ENCODE results near the gene CASP7.
"Not testable (repeated sequence)": the region's sequence is repeated elsewhere in the genome, so short reads cannot be mapped to it uniquely, and the experiment has no call there.

Gene CASP7

DNA sequence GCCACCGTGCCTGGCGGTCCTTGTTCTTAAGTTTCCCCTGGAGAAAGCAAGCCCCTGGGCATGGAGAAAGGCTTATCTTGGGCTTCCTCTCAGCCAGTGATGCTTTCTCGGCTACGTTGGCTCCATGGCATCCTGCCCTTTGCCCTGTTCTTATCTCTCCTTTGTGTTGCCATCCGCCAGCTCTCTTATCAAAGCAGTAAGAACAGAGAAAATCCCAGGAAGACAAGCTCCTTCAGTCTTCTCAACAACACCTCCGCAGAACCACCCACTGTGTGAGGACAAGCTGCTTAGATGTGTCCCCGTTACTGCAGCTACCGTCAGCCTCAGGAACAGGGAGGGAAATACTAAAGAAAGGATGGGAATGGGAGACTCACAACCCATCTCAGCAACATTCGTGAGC is 75.1 kb downstream of the CASP7 start:
- no peak for DNase-seq

DNA sequence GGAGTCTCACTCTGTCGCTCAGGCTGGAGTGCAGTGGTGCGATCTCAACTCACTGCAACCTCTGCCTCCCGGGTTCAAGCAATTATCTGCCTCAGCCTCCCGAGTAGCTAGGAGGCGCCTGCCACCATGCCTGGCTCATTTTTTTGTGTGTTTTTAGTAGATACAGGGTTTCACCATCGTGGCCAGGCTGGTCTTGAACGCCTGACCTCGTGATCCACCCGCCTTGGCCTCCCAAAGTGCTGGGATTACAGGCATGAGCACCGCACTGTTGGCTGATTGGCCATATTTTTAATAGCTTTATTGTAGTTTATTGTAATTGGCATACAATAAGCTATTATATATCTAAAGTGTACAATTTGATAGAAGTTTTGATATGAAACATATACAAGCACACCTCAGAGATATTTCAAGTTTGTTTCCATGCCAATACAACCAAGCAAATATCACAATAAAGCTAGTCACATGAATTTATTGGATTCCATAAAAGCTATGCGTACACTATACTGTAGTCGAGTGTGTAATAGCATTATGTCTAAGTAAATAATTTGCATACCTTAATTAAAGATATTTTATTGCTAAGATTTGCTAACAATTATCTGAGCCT is 77.3 kb downstream of the CASP7 start:
- no peak for DNase-seq

DNA sequence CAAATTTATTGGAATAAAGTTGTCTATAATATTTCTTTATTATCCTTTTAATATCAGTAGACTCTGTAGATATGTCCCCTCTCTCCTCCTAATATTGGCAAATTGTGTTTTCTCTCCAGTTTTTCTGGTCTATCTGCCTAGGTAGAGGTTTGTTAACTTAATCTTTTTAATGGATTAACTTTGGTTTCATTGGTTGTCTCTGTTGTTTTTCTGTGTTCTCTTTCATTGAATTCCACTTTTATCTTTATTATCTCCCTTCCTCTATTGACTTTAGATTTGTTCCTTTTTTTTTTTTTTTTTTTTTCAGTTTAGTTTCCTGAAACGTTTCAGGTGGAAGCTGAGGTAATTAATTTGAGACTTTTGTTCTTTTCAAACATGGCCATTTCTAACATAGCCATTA is 82.4 kb downstream of the CASP7 start:
- DNase-seq, result no peak

DNA sequence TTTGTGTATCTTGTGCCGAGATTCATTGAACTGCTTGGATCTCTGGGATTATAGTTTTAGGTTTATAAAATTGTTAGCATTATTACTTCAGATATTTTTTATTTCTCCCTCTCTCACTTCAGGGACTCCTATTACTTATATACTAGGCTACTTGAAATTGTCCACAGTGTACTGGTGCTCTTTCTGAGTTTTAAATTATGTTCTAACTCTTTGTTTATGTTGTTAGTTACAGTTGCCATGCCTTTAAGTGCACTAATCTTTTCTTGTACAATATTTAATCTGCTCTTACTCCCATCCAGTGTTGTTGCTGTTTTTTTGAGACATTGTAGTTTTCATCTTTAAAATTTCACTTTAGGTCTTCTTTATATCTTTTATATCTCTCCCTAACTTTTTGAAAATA is 84.9 kb downstream of the CASP7 start:
- no peak for DNase-seq

DNA sequence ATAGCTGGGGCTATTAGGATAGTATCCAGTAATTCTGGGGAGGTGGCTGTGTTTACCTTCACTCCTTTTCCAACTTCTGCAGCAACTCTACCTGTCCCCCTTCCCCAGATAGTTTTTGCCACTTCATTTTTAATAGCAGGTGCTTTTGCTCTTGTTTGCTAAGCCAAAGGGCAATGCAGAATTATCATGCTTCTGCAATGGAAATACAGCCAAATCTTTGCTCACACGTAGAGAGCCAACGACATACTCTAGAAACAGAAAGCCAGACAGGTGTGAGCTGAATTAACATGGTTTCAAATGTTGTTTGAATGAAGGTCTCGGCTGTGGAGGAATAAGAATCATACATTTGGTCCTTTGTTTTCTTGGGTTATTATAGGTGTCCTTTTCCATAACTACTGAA is 86.2 kb downstream of the CASP7 start:
- DNase-seq, result no peak

DNA sequence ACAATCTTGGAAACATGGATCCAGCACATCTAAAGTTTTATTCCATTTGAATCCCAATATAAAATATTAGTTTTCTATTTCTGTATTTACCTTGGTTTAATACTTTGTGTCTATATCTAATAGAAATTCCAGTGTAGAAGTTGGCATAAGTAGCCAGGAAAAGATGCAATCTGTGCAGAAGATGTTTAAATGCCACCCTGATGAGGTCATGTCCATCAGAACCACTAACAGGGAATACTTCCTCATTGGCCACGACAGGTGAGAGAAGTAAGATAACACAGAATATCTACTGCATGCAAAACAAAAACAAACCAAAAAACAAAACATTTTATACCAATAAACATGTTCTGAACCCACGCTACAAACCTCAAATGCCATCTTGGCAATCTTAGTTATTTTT is 87.5 kb downstream of the CASP7 start:
- DNase-seq, result no peak

DNA sequence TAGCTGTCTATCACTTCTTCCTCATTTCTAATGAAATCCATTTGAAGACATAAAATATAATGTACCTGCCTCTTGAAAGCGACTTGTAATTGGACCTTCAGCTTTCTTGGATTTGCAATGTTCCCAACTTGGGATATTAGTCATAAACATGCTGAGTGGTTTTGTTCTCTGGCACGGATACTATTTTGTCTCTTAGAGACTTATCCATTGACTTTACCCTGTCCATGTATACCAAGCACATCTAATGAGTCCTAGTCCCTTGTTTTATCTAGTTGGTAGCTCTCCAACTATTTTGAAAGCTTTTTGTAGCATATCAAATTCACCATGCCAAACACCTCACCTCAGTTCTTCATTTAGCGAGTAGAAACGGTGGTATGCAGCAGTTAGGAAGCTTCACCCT is 90.6 kb downstream of the CASP7 start:
- DNase-seq, result no peak

DNA sequence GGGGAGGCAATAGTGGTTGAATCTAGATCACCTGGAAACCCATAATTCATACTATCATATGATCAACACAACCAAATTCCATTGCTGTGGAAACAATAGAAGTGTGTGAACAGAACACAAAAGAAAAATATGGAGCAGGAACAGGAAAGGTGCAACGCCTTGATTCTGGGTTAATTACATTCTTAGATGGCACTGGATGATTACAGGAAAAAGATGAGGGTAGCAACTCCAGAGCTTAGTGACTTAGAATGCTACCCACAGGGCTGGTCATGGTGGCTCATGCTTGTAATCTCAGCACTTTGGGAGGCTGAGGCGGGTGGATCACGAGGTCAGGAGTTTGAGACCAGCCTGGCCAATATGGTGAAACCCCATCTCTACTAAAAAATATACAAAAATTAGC is 91.4 kb downstream of the CASP7 start:
- DNase-seq, result not testable (repeated sequence)

DNA sequence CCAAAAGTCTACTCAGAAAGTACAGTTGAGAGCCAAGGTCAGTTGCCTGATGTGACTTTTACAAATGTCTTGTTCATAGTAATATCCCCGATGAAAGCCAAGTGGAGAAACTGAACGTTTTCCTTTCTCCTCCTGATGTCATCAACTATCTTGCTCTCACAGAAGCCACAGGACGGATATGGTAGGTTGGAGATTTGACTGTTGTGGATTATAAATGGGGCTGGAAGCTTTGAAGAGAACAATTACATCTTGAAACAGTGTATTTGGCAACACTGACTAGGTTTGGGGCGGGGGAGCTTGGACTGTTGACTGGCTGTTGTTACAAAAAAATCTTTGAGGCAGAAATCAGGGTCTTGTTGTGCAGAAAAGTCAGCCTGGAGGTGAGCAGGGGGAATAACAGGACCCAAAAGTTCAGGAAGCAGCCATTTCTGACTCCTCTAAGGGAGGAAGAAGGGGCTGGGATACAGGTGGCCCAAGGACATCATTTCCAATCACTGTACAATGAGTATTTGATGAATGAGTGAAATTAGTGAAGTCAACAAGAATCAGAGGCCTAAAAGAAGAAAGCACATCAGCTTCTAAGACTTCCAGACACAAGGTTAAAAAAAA is 96.1 kb downstream of the CASP7 start:
- no peak for DNase-seq

DNA sequence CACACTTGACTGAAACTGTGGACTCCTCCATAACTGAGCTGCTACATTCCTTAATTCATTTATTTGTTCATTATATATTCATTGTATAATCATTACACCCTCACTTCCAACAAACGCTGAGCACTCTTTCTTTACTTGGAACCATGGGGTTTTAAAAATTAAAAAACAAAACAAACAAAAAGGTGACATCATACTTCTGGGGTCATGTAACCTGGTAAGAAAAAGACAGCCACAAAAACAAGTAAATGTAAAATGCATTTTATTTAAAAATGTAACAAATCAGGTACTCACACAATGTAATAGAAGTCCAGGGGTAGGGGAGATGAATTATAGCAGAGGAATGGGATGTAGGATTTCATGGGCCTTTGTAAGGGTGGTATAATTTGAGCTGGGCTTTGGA is 96.8 kb downstream of the CASP7 start:
- no peak for DNase-seq

Data from NCI-H1417 treated with DMSO at 0.1 percent for 48 hours (cell line).